ENCODE measurements around the gene HAUS2.
A peak's percentile ranks its signal among the peaks of the same experiment; 100 is the strongest.

The HAUS2 gene

DNA sequence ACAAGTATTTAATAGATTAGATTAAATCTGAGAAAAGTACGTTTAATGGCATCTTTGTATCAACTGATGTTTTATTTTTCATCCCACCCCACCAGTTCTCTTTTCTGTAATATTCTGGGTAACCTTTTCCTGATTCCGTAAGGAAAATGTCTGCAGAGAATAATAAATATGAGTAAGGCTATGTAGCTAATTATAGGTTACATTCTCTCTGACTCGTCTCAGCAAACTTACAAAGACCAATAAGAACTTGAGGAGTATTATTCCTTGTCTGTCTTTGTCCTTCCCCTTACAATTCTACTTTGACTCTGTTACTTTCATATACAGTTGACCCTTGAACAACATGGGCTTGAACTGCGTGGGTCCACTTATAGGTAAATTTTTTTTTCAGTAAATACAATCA is 41.1 kb upstream of the HAUS2 start:
- intact Hi-C loops (cut with DNase I; ENCODE audit: low total_unique reads): no loop called here
- H3K4me1 ChIP-seq: peaks cover 0 to 53% (median 9%) of the 10 kb centered on the region in 4 donors
- TF ChIP-seq, protein P1, sequence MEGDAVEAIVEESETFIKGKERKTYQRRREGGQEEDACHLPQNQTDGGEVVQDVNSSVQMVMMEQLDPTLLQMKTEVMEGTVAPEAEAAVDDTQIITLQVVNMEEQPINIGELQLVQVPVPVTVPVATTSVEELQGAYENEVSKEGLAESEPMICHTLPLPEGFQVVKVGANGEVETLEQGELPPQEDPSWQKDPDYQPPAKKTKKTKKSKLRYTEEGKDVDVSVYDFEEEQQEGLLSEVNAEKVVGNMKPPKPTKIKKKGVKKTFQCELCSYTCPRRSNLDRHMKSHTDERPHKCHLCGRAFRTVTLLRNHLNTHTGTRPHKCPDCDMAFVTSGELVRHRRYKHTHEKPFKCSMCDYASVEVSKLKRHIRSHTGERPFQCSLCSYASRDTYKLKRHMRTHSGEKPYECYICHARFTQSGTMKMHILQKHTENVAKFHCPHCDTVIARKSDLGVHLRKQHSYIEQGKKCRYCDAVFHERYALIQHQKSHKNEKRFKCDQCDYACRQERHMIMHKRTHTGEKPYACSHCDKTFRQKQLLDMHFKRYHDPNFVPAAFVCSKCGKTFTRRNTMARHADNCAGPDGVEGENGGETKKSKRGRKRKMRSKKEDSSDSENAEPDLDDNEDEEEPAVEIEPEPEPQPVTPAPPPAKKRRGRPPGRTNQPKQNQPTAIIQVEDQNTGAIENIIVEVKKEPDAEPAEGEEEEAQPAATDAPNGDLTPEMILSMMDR (IDR thresholded peaks at IDR 0.05): no peak

DNA sequence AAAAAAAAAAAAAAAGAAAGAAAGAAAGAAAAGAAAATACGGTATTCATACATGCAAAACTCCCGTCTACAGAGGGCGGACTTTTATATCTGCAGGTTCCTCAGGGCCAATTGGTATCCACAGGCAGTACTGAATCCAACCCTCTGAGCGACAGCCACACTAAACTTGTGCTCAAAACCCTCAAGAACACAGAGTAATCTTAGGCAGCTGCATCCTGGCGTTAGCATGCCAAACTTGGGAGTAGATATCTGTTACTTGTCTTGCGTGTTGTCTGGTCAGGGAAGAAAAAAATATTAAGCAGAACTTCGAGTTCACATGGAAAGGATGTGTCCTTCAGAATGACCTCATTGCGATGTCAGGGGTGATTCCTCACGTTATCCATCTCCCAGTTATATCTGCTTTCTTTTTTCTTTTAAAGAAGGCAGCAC is 40.4 kb upstream of the HAUS2 start:
- Histone ChIP-seq H3K36me3 (no peaks in the 10 kb centered on the region), H3K27ac (no peak overlapping the region), H3K4me3 (no peak overlapping the region), H3K4me1 (peaks cover 0 to 51% (median 9%) of the 10 kb centered on the region in 4 donors), H3K9me3 (no peaks in the 10 kb centered on the region), H3K27me3 (no peaks in the 10 kb centered on the region)
- no peak for DNase-seq
- TF ChIP-seq, protein P1 (IDR thresholded peaks at IDR 0.05): no peak
- intact Hi-C loops (cut with DNase I; ENCODE audit: low total_unique reads): no loop called here

More for the DNA sequence above, 41.1 kb upstream of the HAUS2 start:
- DNase-seq: no peak
- Histone ChIP-seq H3K4me3 (no peak overlapping the region), H3K27me3 (no peaks in the 10 kb centered on the region), H3K27ac (no peak overlapping the region), H3K36me3 (no peaks in the 10 kb centered on the region), H3K9me3 (no peaks in the 10 kb centered on the region)

DNA sequence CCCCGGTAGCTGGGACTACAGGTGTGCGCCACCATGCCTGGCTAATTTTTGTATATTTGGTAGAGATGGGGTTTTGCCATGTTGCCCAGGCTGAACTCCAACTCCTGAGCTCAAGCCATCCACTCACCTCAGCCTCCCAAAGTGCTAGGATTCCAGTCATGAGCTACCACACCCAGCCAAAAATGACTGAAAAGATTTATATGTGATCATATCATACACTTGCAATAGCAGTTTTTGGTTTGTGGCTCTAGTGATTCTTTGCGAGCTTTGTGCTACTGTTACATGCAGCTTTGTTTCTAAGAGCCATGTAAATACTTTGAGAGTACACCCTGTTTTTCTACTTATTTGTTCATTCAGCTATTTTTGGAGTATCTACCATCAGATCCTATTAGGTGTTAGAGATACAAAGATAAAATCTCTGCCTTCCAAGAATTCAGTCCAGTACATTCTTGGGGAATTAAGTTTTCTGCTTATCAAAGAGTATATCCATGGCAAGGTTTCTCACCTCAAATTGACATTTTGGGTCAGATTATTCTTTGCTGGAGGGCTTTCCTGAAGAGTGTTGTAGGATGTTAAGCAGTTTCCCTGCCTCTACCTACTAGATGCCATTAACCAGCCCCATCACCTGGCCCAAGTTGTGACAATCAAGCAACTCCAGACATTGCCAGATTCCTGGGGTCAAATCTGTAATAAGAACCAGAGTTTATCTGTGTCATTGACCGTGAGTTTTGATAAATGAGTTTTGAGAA is 38.2 kb upstream of the HAUS2 start:
- peak overlapping the region in 1 of 2 donors; percentile 12 for H3K4me3 ChIP-seq

DNA sequence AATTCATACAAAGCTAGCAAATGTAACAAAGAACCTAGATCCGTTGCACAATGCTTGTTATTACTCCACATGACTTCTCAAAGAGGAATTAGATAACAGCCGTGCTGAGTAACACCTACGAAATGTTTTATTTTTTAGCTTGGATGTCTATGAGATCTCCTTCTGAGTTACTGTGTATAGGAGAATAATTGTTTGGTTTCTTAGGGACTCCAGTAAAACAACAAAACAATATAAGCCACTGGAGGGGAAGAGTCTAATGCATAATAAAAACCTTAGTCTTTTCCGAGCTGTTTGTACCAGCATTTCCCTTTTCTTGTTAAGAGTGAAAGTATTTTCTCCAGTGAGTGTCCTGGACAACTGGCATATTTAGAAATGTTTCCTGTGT is 37.6 kb upstream of the HAUS2 start:
- DNase-seq: no peak
- H3K4me3 ChIP-seq: peak overlapping the region in 1 of 2 donors; percentile 12
- peaks cover 16 to 25% (median 21%) of the 10 kb centered on the region in 3 donors for H3K36me3 ChIP-seq
- H3K27ac ChIP-seq: peak overlapping the region; percentile 42 to 61
- H3K9me3 ChIP-seq: no peaks in the 10 kb centered on the region
- H3K4me1 ChIP-seq: peaks cover 0 to 32% (median 9%) of the 10 kb centered on the region in 4 donors
- TF ChIP-seq, protein P1 (IDR thresholded peaks at IDR 0.05): no peak
- intact Hi-C loops (cut with DNase I; ENCODE audit: low total_unique reads): no loop called here
- H3K27me3 ChIP-seq: no peaks in the 10 kb centered on the region

More for the DNA sequence above, 38.2 kb upstream of the HAUS2 start:
- no peaks in the 10 kb centered on the region for H3K27me3 ChIP-seq
- H3K4me1 ChIP-seq: peaks cover 0 to 38% (median 9%) of the 10 kb centered on the region in 4 donors
- TF ChIP-seq, protein P1 (IDR thresholded peaks at IDR 0.05): no peak
- peak overlapping the region; percentile 42 to 61 for H3K27ac ChIP-seq
- DNase-seq: no peak
- intact Hi-C loops (cut with DNase I; ENCODE audit: low total_unique reads): no loop called here
- H3K36me3 ChIP-seq: peaks cover 11 to 19% (median 16%) of the 10 kb centered on the region in 3 donors
- no peaks in the 10 kb centered on the region for H3K9me3 ChIP-seq

DNA sequence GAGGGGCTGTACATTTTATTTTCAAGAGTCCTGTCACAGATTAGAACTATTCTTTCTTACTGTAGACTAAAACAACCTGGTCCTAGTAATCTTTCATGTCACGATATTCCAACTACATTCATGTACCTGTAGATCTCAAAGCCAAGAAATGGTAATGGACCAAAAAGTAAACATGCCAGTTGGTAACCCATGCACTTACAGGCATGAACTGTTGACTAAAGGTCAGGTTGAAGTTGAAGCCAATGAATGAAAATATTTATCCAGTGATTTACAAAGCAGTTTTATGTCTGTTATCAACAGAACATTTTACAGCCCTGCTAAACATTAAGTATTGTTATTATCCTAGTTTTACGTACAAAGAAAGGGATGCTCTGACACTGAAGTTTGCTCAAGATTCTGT is 25.3 kb upstream of the HAUS2 start:
- intact Hi-C loops (cut with DNase I; ENCODE audit: low total_unique reads): no loop called here
- H3K27ac ChIP-seq: no peak overlapping the region
- H3K9me3 ChIP-seq: no peaks in the 10 kb centered on the region
- no peak for DNase-seq
- no peak overlapping the region for H3K4me3 ChIP-seq
- TF ChIP-seq, protein P1 (IDR thresholded peaks at IDR 0.05): no peak
- peaks cover 40 to 74% (median 40%) of the 10 kb centered on the region in 3 donors for H3K36me3 ChIP-seq
- H3K27me3 ChIP-seq: no peaks in the 10 kb centered on the region
- H3K4me1 ChIP-seq: no peaks in the 10 kb centered on the region

Data from tibial artery (tissue), 4 donors.